GM23338 (cell line): ENCODE results near the gene CD83. TPM values are rescaled to one million over a fixed set of nuclear protein-coding genes. Genes with fewer than 3 reads are reported as not detected.

Experiments
- ATAC-seq: fragments of 200-7000 bp; cut with Tn5 transposase; 3 replicates; pipeline ENCODE4 v1.9.1; 2020
- DNase-seq: peaks from one replicate; pipeline ENCODE4 v3.0.0-alpha.2; 2015; ENCODE audit warnings: low spot score
- H2AFZ ChIP-seq: fragments of 200-600 bp; sonication (generic); 2 replicates; pipeline ENCODE4 v1.8.0; 2016; ENCODE audit warnings: antibody characterized with exemption, mild to moderate bottlenecking, moderate library complexity
- H3F3A ChIP-seq: fragments of 200-600 bp; sonication (generic); replicated peaks from 2 replicates; pipeline ENCODE4 v1.8.0; 2017; ENCODE audit warnings: antibody characterized with exemption, mixed run types, low read depth
- H3K27ac ChIP-seq: fragments of 200-600 bp; sonication (generic); 2 replicates; pipeline ENCODE4 v1.6.1; 2016; ENCODE audit warnings: low read depth
- H3K27me3 ChIP-seq: fragments of 200-600 bp; sonication (generic); 2 replicates; pipeline ENCODE4 v1.8.0; 2016; ENCODE audit warnings: mild to moderate bottlenecking, mixed run types, moderate library complexity; ENCODE audit not compliant: insufficient read depth
- H3K36me3 ChIP-seq: fragments of 200-600 bp; sonication (generic); 2 replicates; pipeline ENCODE4 v1.8.0; 2016; ENCODE audit warnings: mild to moderate bottlenecking; ENCODE audit not compliant: insufficient read depth
- H3K4me1 ChIP-seq: fragments of 200-600 bp; sonication (generic); 2 replicates; pipeline ENCODE4 v1.8.0; 2016; ENCODE audit warnings: mild to moderate bottlenecking, moderate library complexity; ENCODE audit not compliant: insufficient read depth
- H3K4me2 ChIP-seq: fragments of 200-600 bp; sonication (generic); 2 replicates; pipeline ENCODE4 v1.7.1; 2017; ENCODE audit warnings: mixed run types
- H3K4me3 ChIP-seq: fragments of 200-600 bp; sonication (generic); 2 replicates; pipeline ENCODE4 v1.6.1; 2016; ENCODE audit warnings: mixed run types
- H3K79me2 ChIP-seq: fragments of 200-600 bp; sonication (generic); replicated peaks from 2 replicates; pipeline ENCODE4 v1.8.0; 2017; ENCODE audit warnings: mild to moderate bottlenecking; ENCODE audit not compliant: insufficient read depth
- H3K9me2 ChIP-seq: fragments of 200-600 bp; sonication (generic); 2 replicates; pipeline ENCODE4 v1.8.0; 2017; ENCODE audit not compliant: insufficient read depth
- H4K20me1 ChIP-seq: fragments of 200-600 bp; sonication (generic); replicated peaks from 2 replicates; pipeline ENCODE4 v1.8.0; 2017; ENCODE audit warnings: mild to moderate bottlenecking; ENCODE audit not compliant: insufficient read depth
- H3K27ac Mint-ChIP-seq: 2 replicates; pipeline ENCODE4 v1.8.0; 2020; ENCODE audit warnings: inconsistent platforms, mild to moderate bottlenecking, moderate library complexity, mixed read lengths
- H3K27me3 Mint-ChIP-seq: 3 replicates; pipeline ENCODE4 v1.8.0; 2022; ENCODE audit warnings: low read depth, mild to moderate bottlenecking, moderate library complexity, mixed read lengths, inconsistent platforms; ENCODE audit not compliant: insufficient read depth, poor library complexity
- H3K36me3 Mint-ChIP-seq: 3 replicates; pipeline ENCODE4 v1.8.0; 2021; ENCODE audit warnings: low read depth, mild to moderate bottlenecking, inconsistent platforms, moderate library complexity, mixed read lengths
- H3K4me1 Mint-ChIP-seq: 3 replicates; pipeline ENCODE4 v1.8.0; 2020; ENCODE audit warnings: mild to moderate bottlenecking, inconsistent platforms, mixed read lengths
- H3K4me3 Mint-ChIP-seq: 3 replicates; pipeline ENCODE4 v1.8.0; 2021; ENCODE audit warnings: moderate library complexity, mild to moderate bottlenecking, inconsistent platforms, mixed read lengths
- H3K9me3 Mint-ChIP-seq: 3 replicates; pipeline ENCODE4 v1.8.0; 2020; ENCODE audit warnings: moderate library complexity, mild to moderate bottlenecking, inconsistent platforms, mixed read lengths
- CREB1 ChIP-seq: fragments of 250-450 bp; sonication (Bioruptor Pico); IDR thresholded peaks from 2 replicates; pipeline ENCODE4 v1.5.0; 2020; ENCODE audit warnings: low read depth, mild to moderate bottlenecking, moderate library complexity
- ETS1 ChIP-seq: IDR thresholded peaks from 2 replicates; pipeline ENCODE4 v1.6.1; 2016; ENCODE audit warnings: antibody characterized with exemption
- EZH2 ChIP-seq: fragments of 200-600 bp; sonication (generic); IDR thresholded peaks from one replicate; pipeline ENCODE4 v1.8.0; 2017; ENCODE audit warnings: antibody characterized with exemption, mild to moderate bottlenecking, low read depth; ENCODE audit not compliant: unreplicated experiment
- EZH2phosphoT487 ChIP-seq: fragments of 200-600 bp; sonication (generic); IDR thresholded peaks from one replicate; pipeline ENCODE4 v1.8.1; 2018; ENCODE audit warnings: antibody characterized with exemption; ENCODE audit not compliant: unreplicated experiment
- JUNB ChIP-seq: IDR thresholded peaks from one replicate; pipeline ENCODE4 v1.6.1; 2016; ENCODE audit warnings: antibody characterized with exemption; ENCODE audit not compliant: unreplicated experiment
- STAT1 ChIP-seq: IDR thresholded peaks from one replicate; pipeline ENCODE4 v1.6.1; 2016; ENCODE audit warnings: antibody characterized with exemption; ENCODE audit not compliant: unreplicated experiment
- ZNF331 ChIP-seq: fragments of 250-450 bp; sonication (Bioruptor Pico); IDR thresholded peaks from 2 replicates; pipeline ENCODE4 v1.5.0; 2020; ENCODE audit warnings: low read depth, mild to moderate bottlenecking, moderate library complexity
- ZNF462 ChIP-seq: fragments of 250-450 bp; sonication (Bioruptor Pico); IDR thresholded peaks from 2 replicates; pipeline ENCODE4 v1.5.0; 2020; ENCODE audit warnings: mild to moderate bottlenecking, moderate library complexity
- polyA plus RNA-seq: library from polyadenylated mRNA; unstranded; fragments of >200 nt; fragmentation: Nextera tagmentation; extraction: Ambion mirVana; gene quantifications from 2 replicates; pipeline ENCODE4 v1.2.1, GENCODE V29; 2016
- total RNA-seq: library from RNA; depleted of rRNA; stranded (reverse); fragments of >200 nt; shearing (Covaris generic); gene quantifications from 2 replicates; pipeline ENCODE4 v1.2.3, GENCODE V29; 2014
- TF ChIP-seq, protein P1 (sequence below): IDR thresholded peaks from one replicate; pipeline ENCODE4 v1.6.1; 2018; ENCODE audit warnings: antibody characterized with exemption; ENCODE audit not compliant: unreplicated experiment

CD83 gene
- total and polyA plus RNA-seq, 2 experiments from 2014 or later, result 8.1 to 13.2 TPM

DNA sequence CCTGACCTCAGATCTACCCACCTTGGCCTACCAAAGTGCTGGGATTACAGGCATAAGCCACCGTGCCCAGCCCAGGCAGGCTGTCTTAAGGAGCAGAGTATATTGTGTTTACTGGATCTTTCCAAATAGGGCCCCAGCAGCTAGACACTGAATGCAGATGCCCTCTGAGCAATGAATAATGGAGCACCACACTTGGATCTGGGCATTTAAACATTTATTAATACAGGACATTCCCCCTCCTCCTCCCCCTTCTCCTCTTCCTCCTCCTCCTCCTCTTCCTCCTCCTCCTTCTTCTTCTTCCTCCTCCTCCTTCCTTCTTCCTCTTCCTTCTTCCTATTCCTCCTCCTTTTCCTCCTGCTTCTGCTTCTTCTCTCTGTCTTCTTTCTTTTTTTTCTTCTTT, 34.2 kb downstream of the CD83 start (continued):
- TF ChIP-seq, protein P1, sequence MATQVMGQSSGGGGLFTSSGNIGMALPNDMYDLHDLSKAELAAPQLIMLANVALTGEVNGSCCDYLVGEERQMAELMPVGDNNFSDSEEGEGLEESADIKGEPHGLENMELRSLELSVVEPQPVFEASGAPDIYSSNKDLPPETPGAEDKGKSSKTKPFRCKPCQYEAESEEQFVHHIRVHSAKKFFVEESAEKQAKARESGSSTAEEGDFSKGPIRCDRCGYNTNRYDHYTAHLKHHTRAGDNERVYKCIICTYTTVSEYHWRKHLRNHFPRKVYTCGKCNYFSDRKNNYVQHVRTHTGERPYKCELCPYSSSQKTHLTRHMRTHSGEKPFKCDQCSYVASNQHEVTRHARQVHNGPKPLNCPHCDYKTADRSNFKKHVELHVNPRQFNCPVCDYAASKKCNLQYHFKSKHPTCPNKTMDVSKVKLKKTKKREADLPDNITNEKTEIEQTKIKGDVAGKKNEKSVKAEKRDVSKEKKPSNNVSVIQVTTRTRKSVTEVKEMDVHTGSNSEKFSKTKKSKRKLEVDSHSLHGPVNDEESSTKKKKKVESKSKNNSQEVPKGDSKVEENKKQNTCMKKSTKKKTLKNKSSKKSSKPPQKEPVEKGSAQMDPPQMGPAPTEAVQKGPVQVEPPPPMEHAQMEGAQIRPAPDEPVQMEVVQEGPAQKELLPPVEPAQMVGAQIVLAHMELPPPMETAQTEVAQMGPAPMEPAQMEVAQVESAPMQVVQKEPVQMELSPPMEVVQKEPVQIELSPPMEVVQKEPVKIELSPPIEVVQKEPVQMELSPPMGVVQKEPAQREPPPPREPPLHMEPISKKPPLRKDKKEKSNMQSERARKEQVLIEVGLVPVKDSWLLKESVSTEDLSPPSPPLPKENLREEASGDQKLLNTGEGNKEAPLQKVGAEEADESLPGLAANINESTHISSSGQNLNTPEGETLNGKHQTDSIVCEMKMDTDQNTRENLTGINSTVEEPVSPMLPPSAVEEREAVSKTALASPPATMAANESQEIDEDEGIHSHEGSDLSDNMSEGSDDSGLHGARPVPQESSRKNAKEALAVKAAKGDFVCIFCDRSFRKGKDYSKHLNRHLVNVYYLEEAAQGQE, result no peak

GRCh38 chr6:14153228-14153627, 35.7 kb downstream of the CD83 start:
- Histone ChIP-seq H3K36me3 (no peaks in the 10 kb centered on the region), H3K79me2 (no peaks in the 10 kb centered on the region), H2AFZ (no peak overlapping the region), H3K4me3 (no peak overlapping the region), H4K20me1 (no peaks in the 10 kb centered on the region), H3K27ac (no peak overlapping the region), H3K27me3 (no peaks in the 10 kb centered on the region), H3K9me2 (0 out of 2 replicates have a peak, but pooled peaks cover 3% of the 10 kb centered on the region), H3K4me1 (no peaks in the 10 kb centered on the region), H3F3A (no peaks in the 10 kb centered on the region), H3K4me2 (no peak overlapping the region)
- peaks cover 5% of the 10 kb centered on the region for H3K9me3 Mint-ChIP-seq
- peaks cover 3% of the 10 kb centered on the region for H3K36me3 Mint-ChIP-seq
- ATAC-seq, result no peak
- peaks cover 1% of the 10 kb centered on the region for H3K27me3 Mint-ChIP-seq
- DNase-seq, result no peak
- no peaks in the 10 kb centered on the region; the same call in 2 of the 3 replicates for H3K4me1 Mint-ChIP-seq
- no peak for TF ChIP-seq STAT1
- no peak for TF ChIP-seq ETS1
- no peak for TF ChIP-seq CREB1 (CRISPR knock-in tag)
- no peak for TF ChIP-seq JUNB
- TF ChIP-seq ZNF462 (CRISPR knock-in tag), result no peak
- TF ChIP-seq EZH2, result no peak
- no peak for TF ChIP-seq ZNF331 (CRISPR knock-in tag)
- TF ChIP-seq, protein P1, result no peak
- no peak for TF ChIP-seq EZH2phosphoT487
- H3K27ac Mint-ChIP-seq, result no peak overlapping the region
- no peak overlapping the region for H3K4me3 Mint-ChIP-seq
